ENCODE data around the gene CIDEB.

CIDEB gene

GRCh38 chr14:24312736-24313507, 5.1 kb upstream of the CIDEB start:
- DNase-seq = no peak

- DNase-seq = no peak
These were observed 4.2 kb upstream of the CIDEB start for GRCh38 chr14:24311837-24312615.

- peak; percentile 65 for DNase-seq
These were observed 3.1 kb upstream of the CIDEB start, which contains the start of gene LTB4R for GRCh38 chr14:24310646-24311604. Gene LTB4R, plus strand, starts transcription at chr14:24311502. Its CDS starts 4,150 bp downstream, at chr14:24315652.

GRCh38 chr14:24310265-24310645, 2.5 kb upstream of the CIDEB start:
- DNase-seq = no peak

GRCh38 chr14:24309538-24310264, 1.9 kb upstream of the CIDEB start, which contains the start of gene LTB4R2:
Gene LTB4R2, plus strand, starts transcription at chr14:24310140. Its CDS starts 525 bp downstream, at chr14:24310665.
- no peak for DNase-seq

GRCh38 chr14:24308342-24309124, 756 bp upstream of the CIDEB start:
- DNase-seq = no peak

- no peak for DNase-seq
These were observed 612 bp downstream of the CIDEB start for GRCh38 chr14:24307156-24307574.

GRCh38 chr14:24304019-24304387, 3.8 kb downstream of the CIDEB start:
- DNase-seq = no peak

- DNase-seq = no peak
These were observed 7.3 kb downstream of the CIDEB start for GRCh38 chr14:24300326-24300980.

GRCh38 chr14:24299255-24300191, 8.3 kb downstream of the CIDEB start, which contains the start of the genes DHRS1 and NOP9:
Gene DHRS1, minus strand, starts transcription at chr14:24299780. Its CDS starts 674 bp downstream, at chr14:24299106.
Gene NOP9, plus strand, starts transcription at chr14:24299850. Its CDS starts 105 bp downstream, at chr14:24299955.
- DNase-seq = peak; percentile 86

GRCh38 chr14:24298892-24299254, 8.9 kb downstream of the CIDEB start:
- DNase-seq = peak; percentile 51

- DNase-seq = peak; percentile 22
These were observed 10.4 kb downstream of the CIDEB start for GRCh38 chr14:24297190-24297964.

- DNase-seq = peak; percentile 93
These were observed 11.2 kb downstream of the CIDEB start for GRCh38 chr14:24296341-24297157.

- no peak for DNase-seq
These were observed 14.3 kb downstream of the CIDEB start for GRCh38 chr14:24293525-24293924.

GRCh38 chr14:24292118-24292807, 15.5 kb downstream of the CIDEB start:
- DNase-seq = no peak

- DNase-seq = no peak
These were observed 16.2 kb downstream of the CIDEB start for GRCh38 chr14:24291446-24292117.
